EL (cell line): ENCODE data around the gene ISCA1.
"Not testable (repeated sequence)": the region's sequence is repeated elsewhere in the genome, so short reads cannot be mapped to it uniquely, and the experiment has no call there.

Experiments
- DNase-seq: peaks from one replicate; pipeline ENCODE4 v3.0.0-alpha.2; 2016

Gene ISCA1

GRCh38 chr9:86282077-86282978 is at the start of gene ISCA1:
Gene ISCA1, minus strand, starts transcription at chr9:86282538. Its CDS starts 80 bp downstream, at chr9:86282458.
- peak; percentile 95 for DNase-seq

DNA sequence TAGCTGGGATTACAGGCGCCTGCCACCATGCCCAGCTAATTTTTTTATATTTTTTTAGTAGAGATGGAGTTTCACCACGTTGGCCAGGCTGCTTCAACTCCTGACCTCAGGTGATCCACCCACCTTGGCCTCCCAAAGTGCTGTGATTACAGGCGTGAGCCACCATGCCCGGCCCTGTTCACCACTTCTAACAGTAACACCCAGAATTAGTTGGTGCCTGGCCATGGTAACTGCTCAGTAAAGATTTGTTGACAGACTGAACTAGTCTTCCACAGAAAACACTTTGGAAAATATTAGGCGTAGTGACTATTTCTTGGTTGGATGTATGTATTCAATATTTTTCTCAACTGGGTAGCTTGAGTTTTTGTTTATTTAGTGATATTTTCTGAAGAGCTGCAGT is 47.8 kb upstream of the ISCA1 start:
- no peak for DNase-seq

- DNase-seq, result no peak
Measured at GRCh38 chr9:86329649-86330048, 47.3 kb upstream of the ISCA1 start.

DNA sequence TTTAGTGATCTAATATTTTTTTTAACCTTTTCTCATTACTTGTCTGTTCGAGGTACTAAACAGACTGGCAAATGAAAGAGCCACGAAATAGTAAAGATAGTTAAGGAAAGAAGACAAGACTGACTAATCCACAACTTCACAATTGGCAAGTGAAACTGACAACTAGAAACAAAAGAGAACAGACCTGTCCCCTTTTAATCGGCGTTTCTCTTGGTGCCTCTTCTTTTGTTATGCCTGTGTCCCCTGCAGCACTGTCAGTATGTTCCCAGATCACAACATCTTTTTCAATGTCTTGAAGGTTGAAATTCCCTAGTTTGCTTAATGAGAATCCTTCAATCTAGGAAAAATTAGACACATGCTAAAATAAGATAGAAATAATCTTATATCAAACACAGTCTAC is 45.8 kb upstream of the ISCA1 start:
- DNase-seq, result no peak

DNA sequence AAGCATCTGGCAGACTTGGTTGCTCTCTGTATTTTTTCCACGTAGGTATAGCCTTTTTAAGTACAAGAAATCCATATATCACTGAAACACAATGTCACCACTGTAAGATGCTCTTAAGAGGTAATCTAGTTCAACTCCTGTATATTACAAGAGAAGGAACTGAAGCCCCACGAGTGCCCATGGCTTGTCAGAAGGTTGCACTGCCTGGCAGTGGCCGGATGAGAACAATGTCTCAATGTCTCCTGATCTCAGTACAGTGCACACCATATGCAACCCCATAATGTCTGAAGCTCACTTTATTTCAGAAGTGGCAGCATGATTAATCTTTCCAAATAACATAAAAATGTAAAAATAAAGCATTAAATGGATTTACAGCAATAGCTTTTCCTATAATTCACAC is 44.2 kb upstream of the ISCA1 start:
- no peak for DNase-seq

DNA sequence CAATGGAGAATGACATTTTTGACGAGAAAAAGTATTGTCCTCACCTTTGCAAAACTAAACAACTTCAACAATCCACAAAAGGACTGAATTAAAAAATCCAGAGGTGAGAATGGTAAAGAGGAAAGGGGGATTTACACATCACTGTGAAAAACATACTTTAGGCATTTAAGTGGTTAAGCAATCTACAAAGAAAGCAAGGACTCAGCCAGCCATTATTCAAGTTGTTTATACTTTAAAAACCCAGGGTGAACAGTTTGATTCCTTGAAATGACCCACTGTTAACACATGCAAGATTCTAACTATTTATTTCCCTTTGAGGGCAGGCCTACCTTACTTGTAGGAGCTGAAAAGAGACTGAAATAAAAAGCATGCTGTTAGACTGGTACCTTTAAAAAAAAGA is 42.6 kb upstream of the ISCA1 start:
- no peak for DNase-seq

GRCh38 chr9:86324308-86324707 is 42.0 kb upstream of the ISCA1 start:
- DNase-seq, result peak; percentile 49

GRCh38 chr9:86322973-86323644 is 40.8 kb upstream of the ISCA1 start:
- DNase-seq, result peak; percentile 88

DNA sequence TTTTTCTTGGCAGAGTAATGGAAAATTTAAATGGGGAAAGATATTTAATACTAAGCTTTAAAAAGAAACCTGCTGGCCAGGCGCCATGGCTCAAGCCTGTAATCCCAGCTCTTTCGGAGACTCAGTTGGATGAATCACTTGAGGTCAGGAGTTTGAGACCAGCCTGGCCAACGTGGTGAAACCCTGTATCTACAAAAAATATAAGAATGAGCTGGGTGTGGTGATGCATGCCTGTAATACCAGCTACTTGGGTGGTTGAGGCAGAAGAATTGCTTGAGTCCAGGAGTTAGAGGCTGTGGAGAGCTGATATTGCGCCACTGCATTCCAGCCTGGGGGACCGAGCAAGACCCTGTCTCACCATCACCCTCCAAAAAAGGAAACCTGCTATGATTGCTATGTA is 39.0 kb upstream of the ISCA1 start:
- peak; percentile 96 for DNase-seq

DNA sequence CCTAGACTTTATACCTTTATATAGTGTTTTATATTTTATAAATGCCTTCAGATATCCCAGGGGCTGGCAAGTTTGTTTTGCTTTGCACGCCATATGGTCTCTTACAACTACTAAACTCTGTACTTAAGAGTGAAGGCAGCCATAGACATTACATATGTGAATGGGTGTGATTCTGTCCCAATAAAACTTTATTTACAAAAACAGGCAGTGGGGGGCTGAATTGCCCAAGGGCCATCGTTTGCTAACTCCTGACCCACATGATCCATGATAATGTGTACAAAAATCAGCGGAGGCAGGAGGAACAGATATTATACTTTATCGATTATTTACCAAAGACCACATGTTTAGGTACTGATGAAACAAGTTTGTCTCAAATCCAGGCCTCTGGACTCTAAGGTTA is 35.8 kb upstream of the ISCA1 start:
- DNase-seq, result no peak

GRCh38 chr9:86315078-86315477 is 32.7 kb upstream of the ISCA1 start:
- DNase-seq, result peak; percentile 8

- not testable (repeated sequence) for DNase-seq
Measured at GRCh38 chr9:86312959-86313358, 30.6 kb upstream of the ISCA1 start.

- DNase-seq, result no peak
Measured at GRCh38 chr9:86308687-86309086, 26.3 kb upstream of the ISCA1 start.

GRCh38 chr9:86304236-86304730 is 21.9 kb upstream of the ISCA1 start:
- DNase-seq, result no peak

DNA sequence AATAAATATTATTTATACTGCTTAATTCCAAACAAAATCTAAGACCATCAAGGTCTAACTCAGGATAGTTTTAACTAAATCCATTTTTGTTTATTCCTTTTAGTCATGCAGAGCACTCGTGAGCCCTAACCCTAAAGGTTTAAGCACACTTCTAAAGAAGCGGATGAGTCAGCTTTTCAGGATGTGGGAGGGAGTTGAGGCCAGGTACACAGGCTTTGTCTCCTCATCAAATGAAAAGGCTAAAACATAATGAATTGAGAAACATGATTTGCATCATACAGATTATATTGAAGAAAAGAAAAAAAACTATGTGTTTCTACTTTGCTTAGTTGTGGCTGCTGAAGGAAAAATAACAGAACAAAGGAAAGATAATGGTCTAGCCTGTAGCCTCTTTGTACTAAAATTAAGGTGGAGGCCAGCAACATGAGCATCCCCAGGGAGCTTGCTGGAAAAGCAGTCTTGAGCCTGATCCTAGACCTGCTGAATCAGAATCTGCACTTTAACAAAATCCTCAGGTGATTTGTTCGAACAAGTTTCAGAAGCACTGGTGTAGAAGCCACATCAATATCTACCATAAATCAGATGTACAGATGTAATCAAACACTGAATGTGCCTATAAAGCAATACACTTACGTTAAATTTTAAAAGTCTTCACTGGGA is 21.1 kb upstream of the ISCA1 start:
- DNase-seq, result no peak

DNA sequence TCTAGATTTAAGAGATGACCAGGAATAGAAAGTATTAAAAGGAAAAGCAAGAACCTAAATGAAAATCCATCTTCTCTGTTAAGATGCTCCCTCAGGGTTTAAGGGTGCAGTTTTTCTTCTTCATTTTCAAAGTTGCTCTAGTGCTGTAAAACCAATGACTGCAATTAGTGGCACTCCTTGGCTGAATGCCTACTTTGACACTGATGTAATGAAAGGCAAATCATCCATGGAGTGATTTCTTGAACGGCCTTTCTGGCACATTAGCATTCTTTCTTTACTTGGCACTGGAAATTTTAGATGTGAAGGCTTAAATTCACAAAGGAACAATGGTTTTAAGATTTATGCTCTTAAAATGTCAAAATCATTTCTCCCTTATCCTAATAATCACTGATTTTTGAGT is 19.3 kb upstream of the ISCA1 start:
- DNase-seq, result no peak

GRCh38 chr9:86300701-86301100 is 18.4 kb upstream of the ISCA1 start:
- DNase-seq, result no peak

- no peak for DNase-seq
Measured at GRCh38 chr9:86298873-86299272, 16.5 kb upstream of the ISCA1 start.

DNA sequence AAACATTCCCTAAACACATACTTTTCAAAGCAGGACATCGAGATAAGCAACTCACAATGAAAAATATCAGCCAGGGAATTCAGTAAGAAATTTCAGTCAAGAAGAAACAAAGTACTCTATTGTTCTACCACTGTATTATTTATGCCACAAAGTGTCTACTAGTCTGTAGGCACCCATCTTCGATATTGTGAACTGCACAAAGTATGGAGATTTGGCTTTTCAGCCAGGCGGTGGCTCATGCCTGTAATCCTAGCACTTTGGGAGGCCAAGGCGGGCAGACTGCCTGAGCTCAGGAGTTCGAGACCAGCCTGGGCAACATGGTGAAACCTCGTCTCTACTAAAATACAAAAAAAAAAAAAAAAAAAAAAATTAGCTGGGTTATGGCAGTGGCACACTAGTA is 8.0 kb upstream of the ISCA1 start:
- not testable (repeated sequence) for DNase-seq

- no peak for DNase-seq
Measured at GRCh38 chr9:86288499-86289198, 6.3 kb upstream of the ISCA1 start.

DNA sequence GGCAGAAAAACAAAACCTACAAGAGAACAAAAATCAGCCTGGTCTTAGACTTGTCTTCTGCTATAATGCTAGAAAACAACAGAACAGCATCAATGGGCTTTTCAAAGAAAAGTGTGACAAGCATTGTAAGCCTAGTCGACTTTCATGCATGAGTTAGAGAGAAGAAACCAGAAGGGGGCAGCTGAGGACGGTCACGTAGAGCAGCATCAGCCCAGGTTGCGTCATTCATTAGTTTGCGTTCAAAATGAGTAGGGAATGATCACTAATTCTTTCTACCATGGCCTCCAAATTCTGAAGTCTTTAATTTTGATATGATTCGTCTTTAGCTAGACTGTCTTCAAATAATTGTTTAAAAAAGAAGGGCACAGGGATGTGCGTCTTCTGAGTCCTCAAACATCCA is 4.7 kb upstream of the ISCA1 start:
- peak; percentile 52 for DNase-seq

DNA sequence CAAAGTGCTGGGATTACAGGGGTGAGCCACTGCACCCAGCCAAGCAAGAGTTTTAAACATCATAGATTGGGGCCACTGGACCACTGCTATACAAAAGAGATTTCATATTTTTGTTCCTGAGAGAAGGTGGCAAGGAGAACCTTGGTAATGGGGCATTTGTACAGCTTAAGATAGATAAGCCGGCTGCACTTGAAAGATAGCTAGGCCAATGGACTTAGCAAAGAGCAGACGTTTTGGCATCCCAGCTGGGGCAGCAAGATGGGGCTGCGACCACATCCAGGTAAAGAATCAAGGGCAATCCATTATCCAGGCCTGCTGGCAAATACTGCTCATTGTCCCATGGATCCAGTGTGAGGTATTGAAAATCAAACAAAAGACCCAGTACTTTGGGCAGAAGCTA is 3.9 kb upstream of the ISCA1 start:
- DNase-seq, result no peak

DNA sequence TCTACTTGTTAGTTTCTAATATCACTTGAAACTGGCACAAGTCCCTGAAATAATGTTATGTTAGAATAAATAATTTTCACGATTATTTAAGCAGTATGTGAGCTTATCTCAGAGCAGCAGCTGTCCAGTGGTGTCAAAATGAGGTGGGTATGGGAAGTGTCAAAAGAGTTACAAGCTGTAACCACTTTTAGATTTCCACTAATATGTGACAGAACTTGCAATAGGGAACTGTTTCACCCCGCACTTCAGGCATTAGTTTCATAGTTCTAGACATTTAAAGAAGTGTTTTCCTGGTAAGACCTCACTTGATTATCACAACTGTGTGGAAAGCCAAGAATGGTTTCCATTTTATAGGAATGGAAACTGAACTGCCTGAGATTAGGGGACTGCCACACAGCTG is 2.9 kb upstream of the ISCA1 start:
- no peak for DNase-seq
